Measurements from ENCODE around the gene SERPINB1.

Gene SERPINB1

DNA sequence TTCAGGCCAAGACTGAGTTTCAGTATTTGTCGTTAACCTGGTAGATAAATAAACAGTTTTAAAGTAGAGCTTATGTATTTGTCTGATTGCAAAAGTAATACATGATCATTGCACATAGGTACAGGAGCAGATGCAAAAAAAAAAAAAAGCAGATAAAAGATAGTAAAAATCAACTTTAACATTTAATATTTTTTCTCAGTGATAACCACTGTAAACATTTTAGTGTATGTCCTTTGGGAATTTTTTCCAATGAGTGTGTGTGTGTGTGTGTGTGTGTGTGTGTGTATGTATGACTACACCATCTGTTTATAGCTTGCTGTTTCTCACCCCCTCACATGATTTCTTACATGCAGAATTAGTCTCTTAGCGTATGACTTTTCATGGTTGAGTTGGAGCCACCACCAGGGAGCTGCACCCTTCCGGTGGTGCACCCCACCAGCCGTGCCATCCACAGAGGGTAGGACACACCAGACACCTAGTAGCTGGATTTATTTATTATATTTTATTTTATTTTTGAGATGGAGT, 50.2 kb downstream of the SERPINB1 start:
- no peak for DNase-seq (ENCODE audit: low read depth)

DNA sequence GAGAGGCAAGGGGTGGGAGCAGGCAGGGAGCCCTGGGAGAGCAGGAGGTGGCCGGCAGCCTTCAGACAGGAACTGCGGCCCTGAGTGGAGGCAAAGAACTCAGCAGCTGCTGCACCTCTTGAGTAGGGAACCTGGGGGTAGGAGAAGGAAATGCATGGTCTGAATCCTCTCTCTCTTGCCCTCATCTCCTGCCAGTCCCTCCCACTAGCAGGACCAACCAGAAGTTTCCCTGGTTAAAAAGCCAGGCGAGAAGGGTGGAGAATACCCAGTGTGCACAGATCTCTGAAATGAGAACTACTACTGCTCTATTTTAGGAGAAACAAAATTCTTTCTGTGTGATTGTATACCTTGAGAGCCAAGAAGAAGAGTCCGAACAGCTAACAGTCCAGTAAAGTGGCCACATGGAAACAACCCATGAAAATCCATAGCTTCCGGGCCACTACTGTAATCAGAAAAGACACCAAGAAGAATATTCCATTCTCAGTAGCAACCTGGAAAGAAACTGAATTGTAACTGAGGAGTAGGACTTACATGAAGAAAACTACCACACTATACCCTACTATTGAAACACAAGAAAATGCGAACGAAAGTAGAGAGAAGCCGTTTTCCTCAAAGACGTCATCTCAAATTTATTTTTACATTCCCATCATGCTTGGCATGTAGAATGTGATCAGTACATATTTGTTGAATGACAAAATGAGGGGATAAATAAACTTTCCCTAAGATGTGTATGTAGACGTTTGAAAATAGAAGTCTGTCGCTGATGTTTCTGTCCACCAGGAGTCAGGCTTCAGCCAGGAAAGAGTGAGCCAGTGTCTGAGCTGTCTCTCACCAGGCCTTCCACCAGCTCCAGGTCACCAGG, 50.8 kb downstream of the SERPINB1 start:
- DNase-seq (ENCODE audit: low read depth) = peak; percentile 37

DNA sequence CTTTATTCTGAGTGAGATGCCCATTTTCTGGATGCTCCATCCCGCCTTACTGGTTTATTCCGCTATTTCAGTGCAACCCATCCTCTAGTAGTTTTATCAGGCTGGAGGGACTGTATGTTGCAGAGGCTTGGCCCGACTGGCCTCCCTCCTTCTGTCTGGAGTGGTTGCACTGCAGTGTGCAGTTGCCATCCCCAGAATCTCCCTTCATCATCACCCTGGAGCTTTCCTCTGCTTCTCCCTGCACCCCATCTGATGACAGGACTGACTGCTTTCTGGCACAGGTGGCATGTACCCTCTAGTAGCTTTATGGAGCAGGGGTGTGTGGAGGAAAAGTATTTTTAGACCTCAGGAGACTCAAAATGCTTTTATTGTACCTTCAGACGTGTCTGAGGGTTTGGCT, 55.4 kb downstream of the SERPINB1 start:
- DNase-seq (ENCODE audit: low read depth) = no peak

DNA sequence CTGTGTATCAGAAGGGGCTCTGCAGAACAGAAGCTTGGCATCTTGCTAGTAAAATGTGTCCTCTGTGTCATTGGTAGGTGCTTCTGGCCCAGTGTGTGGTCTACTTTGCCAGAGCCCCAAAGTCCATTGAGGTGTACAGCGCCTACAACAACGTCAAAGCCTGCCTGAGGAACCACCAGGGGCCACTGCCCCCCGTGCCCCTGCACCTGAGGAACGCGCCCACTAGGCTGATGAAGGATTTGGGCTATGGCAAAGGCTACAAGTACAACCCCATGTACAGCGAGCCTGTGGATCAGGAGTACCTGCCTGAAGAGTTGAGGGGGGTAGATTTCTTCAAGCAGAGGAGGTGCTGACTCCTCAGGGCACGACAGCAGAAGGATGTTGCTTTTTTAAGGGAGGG, 56.7 kb downstream of the SERPINB1 start:
- no peak for DNase-seq (ENCODE audit: low read depth)

DNA sequence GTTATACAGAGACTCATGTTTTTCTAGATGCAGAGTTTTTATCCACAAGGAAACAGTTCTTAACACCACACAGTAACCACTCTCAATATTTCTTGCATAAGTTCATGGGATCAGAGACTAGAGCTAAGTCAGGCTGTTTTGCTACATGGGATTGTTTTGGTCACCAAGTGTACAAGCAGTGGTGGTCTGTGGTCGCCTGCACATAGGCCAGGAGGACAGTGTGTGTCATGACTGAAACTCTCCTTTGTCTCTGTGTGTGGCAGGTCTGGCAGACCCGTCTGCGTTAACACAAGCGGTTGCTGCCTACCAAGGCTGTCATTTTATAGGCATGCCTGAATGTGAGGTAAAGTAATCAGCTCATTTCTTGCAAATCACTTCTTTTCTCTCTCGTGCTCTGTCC, 57.6 kb downstream of the SERPINB1 start:
- DNase-seq (ENCODE audit: low read depth) = no peak

DNA sequence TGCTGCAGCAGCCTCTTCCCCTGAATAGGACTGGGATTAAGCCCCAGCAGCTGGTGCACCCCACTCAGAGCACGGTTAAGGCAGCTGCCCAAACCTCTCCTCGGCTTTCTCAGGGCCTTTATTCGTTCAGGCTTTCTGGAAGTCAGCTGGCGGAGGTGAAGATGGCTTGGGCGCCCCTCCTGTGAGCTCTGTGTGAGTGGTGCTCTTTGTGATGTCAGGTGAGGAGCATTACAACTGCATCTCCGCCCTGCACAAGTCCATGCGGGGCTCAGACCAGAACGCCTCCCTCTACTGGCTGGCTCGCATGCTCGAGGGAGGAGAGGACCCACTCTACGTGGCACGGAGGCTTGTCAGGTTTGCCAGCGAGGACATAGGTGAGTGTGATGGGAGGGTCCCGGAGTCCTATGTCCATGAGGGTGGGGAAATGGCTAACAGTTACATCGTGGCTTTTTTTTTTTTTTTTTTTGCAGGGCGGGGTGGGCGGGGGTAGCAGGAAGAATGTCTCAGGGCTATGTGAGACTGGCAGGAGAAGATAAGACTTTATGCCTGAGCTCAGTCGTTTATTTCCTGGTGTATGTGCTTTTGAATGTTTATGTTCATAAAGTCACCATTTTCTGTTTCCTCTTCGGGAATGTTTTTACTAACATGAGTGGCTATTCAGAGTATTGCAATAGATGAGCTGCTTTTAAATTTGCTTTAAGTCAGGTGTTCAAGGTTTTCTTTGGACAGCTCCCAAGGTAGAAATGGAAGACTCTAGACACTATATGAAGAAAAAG, 58.3 kb downstream of the SERPINB1 start:
- no peak for DNase-seq (ENCODE audit: low read depth)

DNA sequence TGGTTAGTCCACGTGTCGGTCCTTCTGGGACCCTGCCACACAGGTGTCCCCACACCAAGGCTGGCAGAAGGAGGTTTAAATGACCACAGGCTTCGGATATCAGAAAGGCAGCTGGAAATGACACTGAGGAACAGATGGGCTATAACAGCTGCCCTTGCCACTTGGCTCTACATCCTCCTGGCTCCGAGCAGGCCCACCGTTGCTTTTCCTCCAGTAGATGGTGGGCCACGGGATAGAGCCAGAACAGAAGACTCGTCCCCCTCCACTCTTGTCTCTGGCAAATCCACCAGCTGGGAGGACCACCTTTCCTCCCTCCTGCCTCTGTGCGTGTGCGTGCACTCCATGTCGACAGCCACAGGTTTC, 58.9 kb downstream of the SERPINB1 start:
- no peak for DNase-seq (ENCODE audit: low read depth)

DNA sequence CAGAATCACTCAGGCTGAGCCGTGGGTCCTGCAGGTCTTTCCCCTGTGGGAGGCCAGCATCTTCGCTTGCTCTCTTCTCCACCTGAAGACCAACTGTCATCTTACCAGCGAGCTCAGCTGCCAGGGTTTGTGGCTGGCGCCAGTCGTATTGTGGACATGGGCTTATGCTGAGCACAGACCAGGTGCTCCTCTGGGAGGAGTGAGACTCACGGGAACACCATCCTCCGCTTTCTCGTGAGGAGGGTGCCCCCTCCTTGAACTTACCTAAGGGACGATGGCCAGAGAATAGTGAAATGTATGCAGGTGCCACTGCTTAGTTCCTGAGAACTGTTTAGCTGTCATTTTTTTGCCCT, 59.3 kb downstream of the SERPINB1 start:
- DNase-seq (ENCODE audit: low read depth) = no peak

Data from stimulated activated CD8-positive, alpha-beta memory T cell treated with anti-CD3 and anti-CD28 coated beads, Interleukin-4, amount 100 ng/mL, for 24 hours (primary cell).